GM18870 (cell line): ENCODE measurements around the gene PSMC1.
"Not testable (repeated sequence)": the region's sequence is repeated elsewhere in the genome, so short reads cannot be mapped to it uniquely, and the experiment has no call there.

ENCODE experiments used
- ATAC-seq: cut with Tn5 transposase; IDR thresholded peaks from one replicate; pipeline ENCODE4 v1.9.1; 2021; ENCODE audit warnings: moderate library complexity; ENCODE audit not compliant: unreplicated experiment

PSMC1 gene

DNA sequence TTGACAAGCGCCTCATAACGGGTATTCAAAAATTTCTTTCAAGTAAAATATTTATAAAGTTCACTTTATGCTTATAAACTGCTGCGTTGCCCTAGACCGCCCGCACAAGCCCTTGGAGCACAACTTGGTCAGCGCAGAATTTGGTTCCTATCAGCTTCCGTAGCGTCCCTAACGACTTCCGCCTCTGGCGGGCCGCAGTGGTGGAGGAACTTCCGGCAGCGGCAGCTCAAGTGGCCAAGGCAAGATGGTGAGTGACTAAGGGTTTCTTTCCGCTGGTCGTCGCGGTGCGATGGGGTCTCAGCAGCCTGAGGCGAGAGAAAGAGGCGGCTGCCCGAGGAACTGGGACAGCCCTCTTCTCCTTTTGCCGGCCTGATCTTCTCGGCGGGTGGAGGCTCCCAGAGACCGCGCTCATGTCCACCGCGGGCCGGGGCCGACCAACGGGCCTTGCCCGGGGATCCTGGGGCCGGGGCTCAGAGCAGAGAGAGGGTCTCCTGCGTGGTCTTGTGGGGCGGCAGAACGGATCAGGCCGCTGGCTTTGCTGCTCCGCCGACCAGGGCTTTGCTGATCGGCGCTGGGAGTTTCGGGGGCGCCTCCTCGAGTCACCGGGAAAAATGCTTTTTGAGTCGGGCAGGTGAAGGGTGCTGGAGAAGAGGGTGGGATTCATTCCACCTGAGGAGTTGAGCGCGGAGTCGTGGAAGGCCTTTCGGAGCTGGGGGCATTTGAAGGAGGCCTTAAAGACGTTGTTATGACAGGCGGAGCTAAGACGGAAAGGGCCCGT is at the start of gene PSMC1:
TSS of gene PSMC1 (plus strand) at position 200 of the 778 bp plus-strand sequence. CDS start at position 245, 45 bp downstream.
- peak; percentile 95 for ATAC-seq

DNA sequence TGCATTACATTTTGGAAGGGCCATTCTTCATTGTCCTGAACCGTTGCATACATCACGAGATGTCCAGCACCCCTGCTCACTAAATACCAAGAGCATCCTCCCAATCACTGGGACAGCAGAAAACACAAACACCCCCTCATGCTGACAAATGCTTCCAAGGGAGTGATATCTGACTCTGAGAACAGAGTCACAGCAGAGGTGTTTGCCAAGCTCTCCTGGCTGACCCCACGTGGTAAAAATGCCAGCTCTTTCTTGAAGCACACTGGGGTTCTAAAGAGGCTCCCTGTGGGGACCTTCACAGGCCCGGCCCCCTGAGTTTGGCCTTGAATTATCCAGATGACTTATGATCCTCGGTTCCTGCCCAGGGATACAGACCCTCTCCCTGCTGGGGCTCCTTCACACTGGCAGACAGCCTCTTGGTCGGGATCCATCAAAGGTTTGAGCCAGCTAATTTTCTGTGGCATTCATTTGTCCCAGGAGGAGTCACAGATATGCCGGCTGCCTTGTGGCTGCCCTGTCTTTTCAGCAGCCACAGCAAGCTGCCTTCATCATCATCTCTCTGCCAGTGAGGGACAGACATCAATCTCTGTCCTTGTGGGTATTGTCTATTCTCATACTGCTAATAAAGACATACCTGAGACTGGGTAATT is 43.1 kb upstream of the PSMC1 start:
- no peak for ATAC-seq

DNA sequence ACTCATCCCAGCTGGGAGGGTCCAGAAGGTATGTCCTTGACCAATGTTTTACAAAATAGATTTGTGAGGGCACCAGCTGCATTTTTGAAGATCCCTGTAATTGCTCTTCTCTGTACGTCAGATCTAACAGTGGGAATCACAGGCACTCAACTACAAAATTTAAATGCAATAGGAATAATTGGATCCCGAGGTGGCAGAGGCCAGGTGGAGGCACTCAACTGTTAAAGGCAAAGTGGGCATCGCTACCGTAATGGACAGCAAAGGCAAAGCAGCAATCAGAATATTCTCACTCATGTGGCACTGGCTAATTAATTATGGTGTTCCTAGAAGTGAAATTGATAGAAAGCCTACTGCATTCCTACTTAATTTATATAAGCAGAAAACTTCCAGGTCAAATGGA is 27.9 kb upstream of the PSMC1 start:
- ATAC-seq, result no peak

DNA sequence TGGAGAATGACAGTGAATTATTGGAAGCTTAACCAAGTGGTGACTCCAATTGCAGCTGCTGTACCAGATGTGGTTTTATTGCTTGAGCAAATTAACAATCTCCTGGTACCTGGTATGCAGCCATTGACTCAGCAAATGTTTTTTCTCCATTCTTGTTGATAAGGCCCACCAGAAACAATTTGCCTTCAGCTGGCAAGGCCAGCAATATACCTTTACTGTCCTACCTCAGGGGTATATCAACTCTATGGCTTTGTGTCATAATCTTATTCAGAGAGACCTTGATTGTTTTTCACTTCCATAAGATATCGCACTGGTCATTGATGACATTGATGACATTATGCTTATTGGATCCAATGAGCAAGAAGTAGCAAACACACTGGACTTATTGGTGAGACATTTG is 26.4 kb upstream of the PSMC1 start:
- not testable (repeated sequence) for ATAC-seq

DNA sequence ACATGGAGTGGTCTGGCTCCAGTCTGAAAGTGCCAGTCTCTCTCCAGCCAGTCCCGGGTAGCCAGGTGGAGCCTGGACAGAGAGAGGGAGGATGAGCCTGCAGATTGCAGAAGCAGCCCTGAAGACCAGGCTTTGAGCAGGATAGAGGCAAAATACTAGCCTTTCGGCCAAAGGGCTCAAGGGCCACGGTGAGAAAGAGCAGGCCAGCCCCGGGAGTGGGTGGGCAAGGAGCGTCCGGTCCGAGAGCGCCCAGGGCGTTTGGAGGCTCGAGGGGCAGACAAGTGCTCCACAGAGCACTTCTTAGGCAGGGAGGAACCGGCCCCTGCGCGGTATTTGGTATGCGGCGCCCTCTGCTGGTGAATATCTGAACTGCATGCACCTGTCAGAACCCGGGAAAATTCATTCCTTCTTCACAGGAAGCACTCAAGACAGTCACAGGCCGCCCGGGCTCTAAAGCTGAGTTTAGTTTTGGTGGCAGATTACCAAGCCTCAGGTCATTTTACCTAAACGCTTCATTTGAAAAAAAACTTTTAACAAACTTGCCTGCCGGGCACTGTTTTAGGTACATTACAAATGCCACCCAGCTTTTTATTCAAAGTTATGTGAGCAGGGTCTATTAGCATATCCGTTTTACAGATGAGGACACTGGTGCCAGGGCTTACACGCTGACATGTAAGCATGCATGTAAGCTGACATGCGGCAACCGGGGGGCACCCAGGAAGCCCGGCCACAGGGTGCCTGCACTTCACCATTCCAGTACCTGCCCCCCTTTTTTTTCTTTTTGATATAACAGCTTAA is 21.0 kb upstream of the PSMC1 start:
- peak; percentile 48 for ATAC-seq

DNA sequence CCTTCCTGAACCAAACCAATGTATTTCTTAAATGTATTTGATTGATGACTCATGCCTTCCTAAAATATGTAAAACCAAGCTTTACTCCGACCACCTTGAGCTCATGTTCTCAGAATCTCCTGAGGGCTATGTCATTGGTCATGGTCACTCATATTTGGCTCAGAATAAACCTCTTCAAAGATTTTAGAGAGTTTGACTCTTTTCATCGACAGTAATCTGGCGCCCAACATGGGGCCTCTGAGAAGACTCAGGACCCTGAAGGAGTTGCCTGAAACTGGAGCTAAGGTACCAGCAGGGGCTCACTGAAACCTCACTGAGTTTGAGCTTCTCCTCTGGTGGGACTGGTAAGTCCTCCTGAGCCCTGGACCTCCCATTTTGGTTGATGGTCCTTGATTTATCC is 17.2 kb upstream of the PSMC1 start:
- ATAC-seq, result no peak

DNA sequence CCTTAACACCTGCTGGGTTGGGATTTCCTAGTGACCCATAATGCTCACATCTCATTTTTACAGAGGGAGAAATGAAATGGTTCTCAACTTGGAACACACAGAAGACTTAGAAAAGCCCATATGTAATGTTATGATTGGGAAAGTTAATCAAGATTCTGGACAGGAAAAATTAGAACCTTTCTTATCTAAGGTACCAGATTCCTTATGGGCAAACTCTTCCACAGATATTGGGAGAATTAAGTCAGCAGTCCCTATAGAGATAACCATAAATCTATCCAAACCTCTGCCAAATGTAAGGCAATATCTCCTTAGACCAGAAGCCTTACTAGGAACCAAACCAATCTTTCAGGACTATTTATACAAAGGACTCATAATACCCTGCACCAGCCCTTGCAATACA is 13.9 kb upstream of the PSMC1 start:
- ATAC-seq, result no peak

DNA sequence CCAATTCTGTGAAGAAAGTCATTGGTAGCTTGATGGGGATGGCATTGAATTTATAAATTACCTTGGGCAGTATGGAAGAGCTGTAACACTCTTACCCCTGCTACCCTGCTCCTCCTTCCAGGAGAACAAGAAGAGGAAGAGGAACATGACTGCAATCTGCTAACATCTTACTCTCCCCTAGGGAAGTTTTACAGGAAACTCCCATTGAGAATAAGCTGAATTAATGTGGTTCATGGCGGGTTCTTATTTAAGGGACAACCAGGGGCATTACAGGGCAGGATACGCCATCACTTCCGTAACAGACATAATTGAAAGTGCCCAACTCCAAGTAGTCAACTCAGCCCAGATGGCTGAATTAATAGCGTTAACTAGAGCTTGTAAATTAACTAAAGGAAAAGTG is 9.4 kb upstream of the PSMC1 start:
- no peak for ATAC-seq

DNA sequence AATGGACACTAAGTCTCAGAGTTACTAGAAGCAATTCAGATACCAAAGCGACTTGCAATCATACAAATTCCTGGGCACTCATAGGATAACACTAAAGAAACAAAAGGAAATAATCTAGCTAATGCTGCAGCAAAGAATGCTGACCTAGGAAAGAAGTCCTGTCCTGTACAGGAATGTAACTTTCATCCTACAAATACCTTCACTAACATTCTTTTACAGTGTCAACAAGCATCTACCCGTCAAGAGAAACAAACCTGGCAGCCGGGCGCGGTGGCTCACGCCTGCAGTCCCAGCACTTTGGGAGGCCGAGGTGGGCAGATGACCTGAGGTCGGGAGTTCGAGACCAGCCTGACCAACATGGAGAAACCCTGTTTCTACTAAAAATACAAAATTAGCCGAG is 8.9 kb upstream of the PSMC1 start:
- ATAC-seq, result not testable (repeated sequence)

DNA sequence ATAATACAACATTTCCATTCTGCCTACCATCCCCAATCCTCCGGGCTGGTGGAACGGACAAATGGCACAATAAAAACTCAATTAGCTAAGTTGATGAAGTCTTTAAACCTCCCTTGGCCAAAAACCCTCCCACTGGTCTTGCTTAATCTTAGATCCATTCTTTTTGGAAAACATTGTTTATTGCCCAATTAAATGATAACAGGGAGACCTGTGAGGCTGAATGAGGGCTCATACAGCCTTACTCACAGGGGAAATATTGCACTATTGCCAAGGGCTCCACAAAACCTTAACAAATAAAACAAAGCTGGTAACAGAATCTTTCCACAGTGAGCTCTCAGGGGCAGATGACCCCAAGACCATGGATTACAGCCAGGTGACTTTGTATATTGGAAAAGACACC is 7.8 kb upstream of the PSMC1 start:
- ATAC-seq, result no peak

DNA sequence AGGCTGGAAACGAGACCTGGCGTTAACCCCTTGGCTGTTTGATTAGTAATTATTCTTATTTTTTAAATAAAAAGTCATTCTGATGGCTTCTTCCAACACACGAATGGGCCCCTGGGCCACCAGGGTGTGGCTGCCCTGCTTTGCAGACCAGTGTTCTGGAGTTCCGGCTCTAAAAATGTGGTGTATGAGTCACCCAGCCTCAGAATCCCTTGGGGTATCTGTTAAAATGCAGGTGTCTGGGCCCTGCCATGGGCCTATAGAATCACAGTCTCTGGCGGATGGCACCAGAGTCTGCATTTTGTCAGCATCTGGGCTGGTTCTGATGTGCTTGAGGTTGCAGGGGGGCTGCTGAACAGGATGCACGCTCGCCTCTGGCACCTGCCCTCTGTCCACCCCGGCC is 2.5 kb upstream of the PSMC1 start:
- no peak for ATAC-seq

DNA sequence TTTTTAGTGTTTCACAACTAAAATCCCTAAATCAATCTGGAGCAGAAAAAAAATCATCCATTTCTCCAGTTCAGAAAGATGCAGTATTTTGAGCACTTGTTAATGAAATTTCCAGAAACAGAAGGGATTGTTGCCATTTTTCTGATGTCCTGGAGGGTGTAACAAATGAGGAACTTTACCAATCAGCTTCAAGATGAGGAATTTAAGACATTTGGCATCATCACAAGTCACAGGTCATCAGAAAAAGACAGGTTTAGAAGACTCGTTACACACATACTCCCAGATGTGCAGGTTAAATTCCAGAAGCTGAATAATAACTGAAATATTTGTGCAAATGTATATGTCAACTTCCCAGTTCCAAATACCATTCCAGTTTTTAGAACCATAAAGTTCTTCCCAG is 482 bp upstream of the PSMC1 start:
- no peak for ATAC-seq

DNA sequence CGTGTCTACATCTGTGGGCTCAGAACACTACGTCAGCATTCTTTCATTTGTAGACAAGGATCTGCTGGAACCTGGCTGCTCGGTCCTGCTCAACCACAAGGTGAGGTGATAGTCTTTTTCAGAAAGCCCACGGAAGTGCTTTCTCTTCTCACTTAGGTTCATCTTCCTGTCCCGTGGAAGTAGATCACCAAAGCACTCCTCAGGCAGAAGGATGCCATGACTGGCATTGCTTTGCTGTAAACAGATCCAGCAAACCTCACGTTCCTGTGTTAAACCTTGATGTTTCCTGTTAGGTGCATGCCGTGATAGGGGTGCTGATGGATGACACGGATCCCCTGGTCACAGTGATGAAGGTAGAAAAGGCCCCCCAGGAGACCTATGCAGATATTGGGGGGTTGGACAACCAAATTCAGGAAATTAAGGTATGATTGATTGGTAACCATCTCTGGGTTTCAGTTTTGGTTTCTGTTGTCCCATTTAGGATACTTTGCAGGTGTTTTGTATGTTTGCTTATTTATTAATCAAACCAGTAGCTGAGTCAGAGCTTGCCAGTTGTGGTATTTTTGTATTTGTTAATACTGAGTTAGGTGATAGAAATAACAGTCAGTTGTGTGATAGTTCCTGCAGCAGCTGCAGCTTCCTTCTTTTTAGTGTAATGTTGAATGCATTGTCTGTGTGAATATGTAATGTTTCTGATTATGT is 7.5 kb downstream of the PSMC1 start:
- peak; percentile 93 for ATAC-seq

DNA sequence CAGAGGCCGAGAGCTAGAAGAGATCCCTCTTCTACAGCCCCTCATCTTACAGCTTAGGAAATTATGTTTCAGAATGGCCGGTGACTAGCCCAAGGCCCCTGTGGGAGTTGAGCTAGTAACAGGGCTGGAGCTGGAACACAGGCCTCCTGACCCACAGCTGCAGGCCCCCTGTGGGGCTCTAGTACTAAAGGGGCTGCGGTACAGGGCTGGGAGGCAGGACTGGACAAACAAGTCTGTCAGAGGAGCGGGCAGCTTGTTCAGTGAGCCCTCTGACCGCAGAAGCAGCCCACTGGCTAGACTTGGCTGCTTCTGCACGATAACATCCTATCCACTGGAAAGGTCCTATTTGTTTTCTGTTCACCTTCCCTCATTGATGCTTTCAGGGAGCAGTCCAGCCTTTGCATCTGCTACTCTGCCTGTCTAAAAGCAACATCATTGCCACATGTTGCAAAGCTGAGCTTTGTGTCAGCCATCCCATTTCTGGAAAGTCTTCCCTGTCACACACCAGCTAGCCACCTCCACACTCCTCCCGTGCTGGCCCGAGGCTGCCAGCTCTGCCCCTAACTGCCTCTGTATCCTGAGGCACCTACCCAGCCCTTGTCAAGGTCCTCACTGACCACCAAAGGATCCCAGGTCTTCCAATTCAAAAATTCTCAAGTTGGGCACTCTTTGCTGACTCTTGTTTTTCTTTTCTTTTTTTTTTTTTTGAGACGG is 10.2 kb downstream of the PSMC1 start:
- no peak for ATAC-seq

DNA sequence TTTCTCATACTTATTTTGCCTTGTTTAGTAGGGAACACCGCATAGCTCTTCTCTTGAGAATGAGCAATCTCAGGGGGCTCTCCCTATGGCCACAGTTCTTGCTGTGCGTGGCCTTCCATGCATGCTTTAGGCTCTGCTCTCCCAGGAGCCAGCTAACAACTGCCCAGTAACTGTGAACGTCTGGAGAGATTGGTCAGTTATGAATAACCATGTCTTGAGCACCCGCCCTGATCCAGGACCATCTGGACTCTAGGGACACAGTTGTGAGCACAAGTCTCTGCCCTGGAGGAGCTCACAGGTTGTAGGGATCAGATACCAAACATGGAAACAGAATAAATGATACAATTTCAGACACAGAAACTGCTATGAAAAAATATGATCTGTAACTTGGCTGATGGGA is 12.1 kb downstream of the PSMC1 start:
- no peak for ATAC-seq

DNA sequence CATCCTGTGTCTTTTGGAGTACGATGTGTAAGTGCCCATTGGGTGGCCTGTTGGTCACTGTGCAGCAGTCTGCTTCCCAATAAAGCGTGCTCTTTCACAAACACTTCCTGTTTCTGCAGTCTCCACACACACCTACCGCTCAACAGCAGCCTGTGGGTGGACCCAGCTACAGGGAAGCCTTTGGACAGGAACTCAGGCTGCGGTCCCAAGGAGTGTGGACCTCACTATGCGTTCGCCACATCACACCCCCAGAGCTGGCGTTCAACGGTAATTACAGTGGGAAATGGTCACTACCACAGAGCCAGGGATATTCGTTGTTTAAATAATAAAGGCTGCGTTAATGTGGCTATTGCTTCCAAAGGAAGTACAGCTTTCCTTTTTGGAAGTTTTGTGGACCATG is 16.2 kb downstream of the PSMC1 start:
- no peak for ATAC-seq

DNA sequence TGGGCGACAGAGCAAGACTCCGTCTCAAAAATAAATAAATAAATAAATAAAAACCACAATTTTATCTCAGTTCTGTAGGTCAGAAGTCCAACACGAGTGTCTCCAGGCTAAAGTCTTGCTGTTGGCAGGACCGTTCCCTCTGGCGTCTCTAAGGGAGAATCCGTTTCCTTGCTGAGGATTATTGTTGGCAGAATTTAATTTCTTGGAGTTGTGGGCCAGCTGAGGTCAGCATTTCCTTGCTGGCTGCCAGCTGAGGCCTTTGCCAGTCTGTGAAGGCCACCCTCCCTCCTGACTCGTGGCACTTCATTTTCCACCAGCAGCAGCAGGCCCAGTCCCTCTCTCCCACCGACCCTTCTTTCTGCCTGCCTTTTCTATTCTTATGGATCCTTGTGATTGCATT is 17.2 kb downstream of the PSMC1 start:
- ATAC-seq, result no peak

DNA sequence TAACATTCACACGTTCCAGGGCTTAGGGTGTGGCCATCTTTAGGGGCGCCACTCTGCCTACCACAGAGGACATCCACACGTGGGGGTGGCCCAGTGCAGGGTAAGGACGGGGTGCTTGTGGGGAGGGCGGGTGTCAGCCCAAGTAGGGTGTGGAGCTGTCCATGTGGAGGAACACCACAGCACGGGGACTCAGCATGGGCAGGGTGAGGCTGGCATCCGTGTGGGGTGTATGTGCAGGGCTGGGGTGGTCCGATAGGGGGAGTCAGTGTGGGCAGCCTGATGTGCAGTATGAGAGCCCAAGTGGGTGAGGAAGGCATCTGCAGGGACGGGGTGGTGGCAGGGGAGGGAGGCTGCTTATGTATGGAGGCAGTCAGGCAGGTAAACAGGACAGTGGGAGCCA is 17.7 kb downstream of the PSMC1 start:
- ATAC-seq, result no peak

DNA sequence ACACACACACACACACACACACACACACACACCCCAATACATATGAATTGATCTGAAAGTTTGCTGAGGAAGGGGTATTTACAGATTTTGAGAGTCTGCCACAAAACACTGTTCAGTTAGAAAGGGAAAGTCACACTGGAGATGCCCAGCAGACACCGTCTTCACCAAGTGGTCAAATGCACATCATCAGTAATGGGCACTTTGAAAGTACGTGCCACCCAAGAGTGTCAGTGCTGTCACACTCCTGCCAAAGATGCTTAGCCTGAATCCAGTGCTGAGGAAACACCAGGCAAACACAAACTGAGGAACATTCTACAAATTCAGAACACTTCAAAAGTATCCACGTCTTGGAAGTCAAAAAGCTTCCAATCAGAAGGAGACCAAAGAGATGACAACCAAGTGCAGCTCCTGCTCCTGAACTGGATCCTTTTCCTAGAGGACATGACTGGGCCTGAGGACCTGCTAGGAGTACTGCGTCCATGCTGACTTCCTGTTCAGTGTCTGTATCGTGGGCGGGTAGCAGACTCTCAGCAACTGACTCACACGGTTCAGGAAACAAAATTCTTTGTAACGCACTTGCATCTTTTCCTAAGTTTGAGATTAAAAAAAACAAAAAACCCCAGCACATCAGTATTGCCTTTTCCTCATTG is 18.6 kb downstream of the PSMC1 start:
- no peak for ATAC-seq

DNA sequence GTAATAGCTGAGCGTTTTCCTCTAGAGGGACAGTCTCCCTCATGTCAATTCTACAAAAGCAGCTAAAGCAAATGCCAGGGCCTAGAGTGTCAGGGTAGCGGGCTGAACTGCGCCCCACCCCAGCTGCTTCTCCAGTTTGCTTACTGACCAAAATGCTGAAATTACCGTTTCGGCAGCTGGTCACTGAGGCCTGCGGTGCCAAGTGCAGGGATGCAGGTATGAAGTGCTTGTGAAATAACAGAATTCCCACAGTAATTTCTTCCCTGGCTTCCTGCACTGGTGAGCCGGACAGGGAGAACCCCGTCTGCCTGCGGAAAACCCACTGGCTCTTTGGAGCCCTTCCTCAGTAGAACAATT is 19.1 kb downstream of the PSMC1 start:
- no peak for ATAC-seq
